ENCODE results near the gene ZNF300.

DNA sequence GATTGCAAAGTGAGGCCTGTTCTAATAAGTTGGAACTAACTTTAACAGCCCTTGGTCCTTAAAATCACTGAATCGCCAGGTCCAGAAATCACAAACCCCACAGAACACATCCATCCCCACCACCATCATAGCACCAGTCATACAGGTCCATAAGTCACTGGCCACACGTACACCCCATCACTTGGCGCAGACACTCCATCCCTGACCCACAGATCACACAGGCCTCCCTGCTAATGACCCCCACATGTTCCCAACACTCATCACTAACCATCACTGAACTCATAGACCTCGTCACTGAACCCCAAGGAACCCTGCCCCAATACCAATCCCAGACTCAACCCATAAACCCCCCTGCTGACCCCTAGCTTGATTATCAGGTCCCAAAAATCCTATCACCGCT is 41.2 kb upstream of the ZNF300 start:
- no peak for TF ChIP-seq POLR2AphosphoS5 (IDR thresholded peaks at IDR 0.05; ENCODE audit: low read depth, low read length)
- TF ChIP-seq SIN3A (IDR thresholded peaks at IDR 0.05; ENCODE audit: borderline replicate concordance, low read depth, low read length) = no peak
- TF ChIP-seq CTCF (IDR thresholded peaks at IDR 0.05) = no peak
- no peak for TF ChIP-seq EP300 (IDR thresholded peaks at IDR 0.05; ENCODE audit: borderline replicate concordance in 1 of 2, low read depth in 1 of 2, low read length in 1 of 2)
- no peak for TF ChIP-seq NRF1 (IDR thresholded peaks at IDR 0.05; ENCODE audit: low read depth, low read length)
- no peak for TF ChIP-seq USF1 (IDR thresholded peaks at IDR 0.05; ENCODE audit: borderline replicate concordance, low read depth)
- TF ChIP-seq, protein P1, sequence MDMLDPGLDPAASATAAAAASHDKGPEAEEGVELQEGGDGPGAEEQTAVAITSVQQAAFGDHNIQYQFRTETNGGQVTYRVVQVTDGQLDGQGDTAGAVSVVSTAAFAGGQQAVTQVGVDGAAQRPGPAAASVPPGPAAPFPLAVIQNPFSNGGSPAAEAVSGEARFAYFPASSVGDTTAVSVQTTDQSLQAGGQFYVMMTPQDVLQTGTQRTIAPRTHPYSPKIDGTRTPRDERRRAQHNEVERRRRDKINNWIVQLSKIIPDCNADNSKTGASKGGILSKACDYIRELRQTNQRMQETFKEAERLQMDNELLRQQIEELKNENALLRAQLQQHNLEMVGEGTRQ (IDR thresholded peaks at IDR 0.05; ENCODE audit: borderline replicate concordance, low read depth, low read length) = no peak
- TF ChIP-seq NFIC (IDR thresholded peaks at IDR 0.05; ENCODE audit: borderline replicate concordance) = no peak
- TF ChIP-seq RCOR1 (IDR thresholded peaks at IDR 0.05; ENCODE audit: low read length) = no peak
- TF ChIP-seq RAD21 (IDR thresholded peaks at IDR 0.05; ENCODE audit: low read length) = no peak
- TF ChIP-seq, protein P2, sequence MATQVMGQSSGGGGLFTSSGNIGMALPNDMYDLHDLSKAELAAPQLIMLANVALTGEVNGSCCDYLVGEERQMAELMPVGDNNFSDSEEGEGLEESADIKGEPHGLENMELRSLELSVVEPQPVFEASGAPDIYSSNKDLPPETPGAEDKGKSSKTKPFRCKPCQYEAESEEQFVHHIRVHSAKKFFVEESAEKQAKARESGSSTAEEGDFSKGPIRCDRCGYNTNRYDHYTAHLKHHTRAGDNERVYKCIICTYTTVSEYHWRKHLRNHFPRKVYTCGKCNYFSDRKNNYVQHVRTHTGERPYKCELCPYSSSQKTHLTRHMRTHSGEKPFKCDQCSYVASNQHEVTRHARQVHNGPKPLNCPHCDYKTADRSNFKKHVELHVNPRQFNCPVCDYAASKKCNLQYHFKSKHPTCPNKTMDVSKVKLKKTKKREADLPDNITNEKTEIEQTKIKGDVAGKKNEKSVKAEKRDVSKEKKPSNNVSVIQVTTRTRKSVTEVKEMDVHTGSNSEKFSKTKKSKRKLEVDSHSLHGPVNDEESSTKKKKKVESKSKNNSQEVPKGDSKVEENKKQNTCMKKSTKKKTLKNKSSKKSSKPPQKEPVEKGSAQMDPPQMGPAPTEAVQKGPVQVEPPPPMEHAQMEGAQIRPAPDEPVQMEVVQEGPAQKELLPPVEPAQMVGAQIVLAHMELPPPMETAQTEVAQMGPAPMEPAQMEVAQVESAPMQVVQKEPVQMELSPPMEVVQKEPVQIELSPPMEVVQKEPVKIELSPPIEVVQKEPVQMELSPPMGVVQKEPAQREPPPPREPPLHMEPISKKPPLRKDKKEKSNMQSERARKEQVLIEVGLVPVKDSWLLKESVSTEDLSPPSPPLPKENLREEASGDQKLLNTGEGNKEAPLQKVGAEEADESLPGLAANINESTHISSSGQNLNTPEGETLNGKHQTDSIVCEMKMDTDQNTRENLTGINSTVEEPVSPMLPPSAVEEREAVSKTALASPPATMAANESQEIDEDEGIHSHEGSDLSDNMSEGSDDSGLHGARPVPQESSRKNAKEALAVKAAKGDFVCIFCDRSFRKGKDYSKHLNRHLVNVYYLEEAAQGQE (IDR thresholded peaks at IDR 0.05; ENCODE audit: low read depth, low read length) = no peak
- TF ChIP-seq YY1 (IDR thresholded peaks at IDR 0.05; ENCODE audit: low read depth) = no peak
- no peak for TF ChIP-seq EZH2phosphoT487 (IDR thresholded peaks at IDR 0.05; ENCODE audit: borderline replicate concordance, low read depth)
- no peak for TF ChIP-seq RFX5 (IDR thresholded peaks at IDR 0.05; ENCODE audit: low read length)

Measured in SK-N-SH (cell line).